SK-N-SH (cell line): Measurements from ENCODE around the gene GATA2. TPM values are rescaled to one million over a fixed set of nuclear protein-coding genes. Genes with fewer than 3 reads are reported as not detected.

Source experiments
- CTCF ChIA-PET: fragments of 300-600, 350-600 bp; formaldehyde crosslinking; extraction: SDS; loops from one replicate; lab custom pipeline; 2021; lab: Yijun Ruan, JAX
- POLR2A ChIA-PET: fragments of 350-600 bp; sonication (Branson Sonifier 250); formaldehyde crosslinking; extraction: SDS; loops from one replicate; lab custom pipeline; 2020; ENCODE audit warnings: antibody characterized with exemption, inconsistent platforms; lab: Yijun Ruan, JAX
- DNase-seq: peaks from one replicate; pipeline ENCODE4 v3.0.0; 2012
- H2AFZ ChIP-seq: fragments of 200-600 bp; sonication (generic); 2 replicates; pipeline ENCODE4 v1.8.1; 2016; ENCODE audit warnings: antibody characterized with exemption, mild to moderate bottlenecking, low read depth
- H3F3A ChIP-seq: fragments of 200-600 bp; sonication (generic); replicated peaks from 2 replicates; pipeline ENCODE3; 2016; ENCODE audit warnings: antibody characterized with exemption, mild to moderate bottlenecking; ENCODE audit not compliant: insufficient read depth
- H3K27ac ChIP-seq, 2 experiments: fragments of 200-500 bp in 1 of 2; fragments of 200-600 bp in 1 of 2; sonication (Bioruptor generic) in 1 of 2; sonication (generic), shearing (Covaris generic) in 1 of 2; 2 replicates each; pipeline versions ENCODE4 v1.5.1 to v1.6.1; 2014 to 2016; ENCODE audit warnings: low read depth in 2 of 2, inconsistent platforms in 1 of 2, low read length in 1 of 2, mild to moderate bottlenecking in 1 of 2, mixed read lengths in 1 of 2
- H3K27me3 ChIP-seq: fragments of 200-600 bp; sonication (generic), shearing (Covaris generic); 2 replicates; pipeline ENCODE4 v1.6.1; 2016; ENCODE audit warnings: mixed run types; ENCODE audit not compliant: insufficient read depth
- H3K36me3 ChIP-seq, 2 experiments: fragments of 200-500 bp in 1 of 2; fragments of 200-600 bp in 1 of 2; sonication (Bioruptor generic) in 1 of 2; sonication (generic) in 1 of 2; replicated peaks in 1 of 2; 2 replicates each; pipeline versions ENCODE3 to v1.5.1; 2014 to 2016; ENCODE audit warnings: low read length in 1 of 2, mild to moderate bottlenecking in 1 of 2; ENCODE audit not compliant: insufficient read depth in 2 of 2, control insufficient read depth in 1 of 2
- H3K4me1 ChIP-seq, 2 experiments: fragments of 200-500 bp in 1 of 2; fragments of 200-600 bp in 1 of 2; sonication (Bioruptor generic) in 1 of 2; sonication (generic), shearing (Covaris generic) in 1 of 2; 2 replicates each; pipeline versions ENCODE4 v1.5.1 to v1.6.1; 2014 to 2016; ENCODE audit warnings: low read depth in 1 of 2, low read length in 1 of 2, mixed run types in 1 of 2; ENCODE audit not compliant: insufficient read depth in 2 of 2, control insufficient read depth in 1 of 2
- H3K4me2 ChIP-seq: fragments of 200-600 bp; sonication (generic), shearing (Covaris generic); 2 replicates; pipeline ENCODE4 v1.6.1; 2017; ENCODE audit warnings: mixed run types
- H3K4me3 ChIP-seq, 2 experiments: fragments of 200-500 bp in 1 of 2; fragments of 200-600 bp in 1 of 2; sonication (Bioruptor generic) in 1 of 2; sonication (generic), shearing (Covaris generic) in 1 of 2; 2 replicates each; pipeline versions ENCODE4 v1.5.1 to v1.8.1; 2014 to 2016; ENCODE audit warnings: low read depth in 2 of 2, inconsistent platforms in 1 of 2, low read length in 1 of 2, mild to moderate bottlenecking in 1 of 2, mixed read lengths in 1 of 2, moderate library complexity in 1 of 2
- H3K79me2 ChIP-seq: fragments of 200-600 bp; sonication (generic); 2 replicates; pipeline ENCODE4 v1.8.1; 2017; ENCODE audit warnings: mild to moderate bottlenecking; ENCODE audit not compliant: insufficient read depth
- H3K9ac ChIP-seq: fragments of 200-600 bp; sonication (generic); 2 replicates; pipeline ENCODE4 v1.6.1; 2017; ENCODE audit warnings: mixed run types
- H3K9me2 ChIP-seq: fragments of 200-600 bp; sonication (generic); 2 replicates; pipeline ENCODE4 v1.6.1; 2017; ENCODE audit warnings: mixed run types
- H3K9me3 ChIP-seq: fragments of 200-600 bp; sonication (generic); 2 replicates; pipeline ENCODE4 v1.6.1; 2017; ENCODE audit warnings: mixed run types, mild to moderate bottlenecking, moderate library complexity
- H4K20me1 ChIP-seq: fragments of 200-600 bp; sonication (generic); 2 replicates; pipeline ENCODE4 v1.6.1; 2017; ENCODE audit warnings: mild to moderate bottlenecking, mixed run types; ENCODE audit not compliant: insufficient read depth
- EP300 ChIP-seq, 2 experiments: IDR thresholded peaks; 2 replicates each; pipeline versions ENCODE4 v1.4.0 to v1.6.1; 2012; ENCODE audit warnings: borderline replicate concordance in 1 of 2, low read depth in 1 of 2, low read length in 1 of 2
- FOSL2 ChIP-seq: IDR thresholded peaks from 2 replicates; pipeline ENCODE4 v1.4.0; 2012; ENCODE audit warnings: low read depth, mild to moderate bottlenecking, moderate library complexity, borderline replicate concordance
- GABPA ChIP-seq: IDR thresholded peaks from 2 replicates; pipeline ENCODE4 v1.4.0; 2012; ENCODE audit warnings: low read depth, mild to moderate bottlenecking
- GATA2 ChIP-seq: sonication (generic); formaldehyde crosslinking; IDR thresholded peaks from 2 replicates; pipeline ENCODE4 v1.5.0; 2020; ENCODE audit warnings: mild to moderate bottlenecking, missing genetic modification reagents
- IRF3 ChIP-seq: fragments of 150-350 bp; IDR thresholded peaks from 2 replicates; pipeline ENCODE4 v1.6.1; 2016; ENCODE audit warnings: mild to moderate bottlenecking, low read depth, low read length
- PBX3 ChIP-seq: IDR thresholded peaks from 2 replicates; pipeline ENCODE4; 2012
- RAD21 ChIP-seq: IDR thresholded peaks from 2 replicates; pipeline ENCODE4 v1.6.1; 2012; ENCODE audit warnings: mild to moderate bottlenecking, low read length
- RCOR1 ChIP-seq: fragments of 150-350 bp; IDR thresholded peaks from 2 replicates; pipeline ENCODE4 v1.6.1; 2017; ENCODE audit warnings: antibody characterized with exemption, low read length
- RFX5 ChIP-seq: IDR thresholded peaks from 2 replicates; pipeline ENCODE4 v1.6.1; 2012; ENCODE audit warnings: mild to moderate bottlenecking, improper control_type of control experiment, low read length
- TAF1 ChIP-seq: IDR thresholded peaks from 2 replicates; pipeline ENCODE4 v1.6.1; 2012; ENCODE audit warnings: low read depth, mild to moderate bottlenecking, low read length, moderate library complexity, borderline replicate concordance
- TEAD4 ChIP-seq: IDR thresholded peaks from 2 replicates; pipeline ENCODE4 v1.4.0; 2012; ENCODE audit warnings: mild to moderate bottlenecking, borderline replicate concordance; ENCODE audit not compliant: insufficient read depth
- ZBTB33 ChIP-seq: IDR thresholded peaks from 2 replicates; pipeline ENCODE4 v1.4.0; 2012; ENCODE audit warnings: low read depth, borderline replicate concordance
- WGBS: methylation state at CpG from one replicate; pipeline ENCODE4 v1.1.6; 2017; ENCODE audit warnings: low lambda C conversion rate; 5-methylcytosine and 5-hydroxymethylcytosine counted together
- polyA plus RNA-seq, 3 experiments: library from polyadenylated mRNA; depleted of rRNA; stranded (reverse); fragments of >200 nt; gene quantifications; 2 replicates each; pipeline ENCODE4 v1.2.3, GENCODE V29; 2012

Gene GATA2
- polyA plus RNA-seq, 1 of the 3 experiments (the other 2 are of a cell fraction): 5.5 TPM

GRCh38 chr3:128473180-128473519 lies 19.9 kb downstream of the GATA2 start:
- peak; percentile 62 for DNase-seq
- ChIA-PET CTCF (interaction anchor here (1.5 to 1.8 kb wide), 2 partner anchors 10 to 111 kb away, joined by 3 to 5 read pairs; no protein-coding TSS in a partner anchor), POLR2A (interaction anchor here (1.0 to 1.3 kb wide), 3 partner anchors 9 to 62 kb away, joined by 3 to 6 read pairs (median 3); no protein-coding TSS in a partner anchor)
- peak overlapping the region in 1 of 2 experiments; percentile 39; a peak in 2 of 4 replicates for H3K27ac ChIP-seq
- no peaks in the 10 kb centered on the region for H3F3A ChIP-seq
- WGBS: 72% methylated on average over 6 of the region's 6 CpGs
- H3K27me3 ChIP-seq: peaks cover 7% of the 10 kb centered on the region
- no peak overlapping the region for H3K4me3 ChIP-seq
- no peak overlapping the region for H3K4me2 ChIP-seq
- no peaks in the 10 kb centered on the region for H3K9me3 ChIP-seq
- no peaks in the 10 kb centered on the region for H4K20me1 ChIP-seq
- no peaks in the 10 kb centered on the region for H3K79me2 ChIP-seq
- no peaks in the 10 kb centered on the region for H3K36me3 ChIP-seq
- H3K9ac ChIP-seq: no peak overlapping the region
- TF ChIP-seq GATA2 (CRISPR knock-in tag) (no peak), FOSL2 (no peak), GABPA (no peak), ZBTB33 (no peak), RFX5 (no peak), RAD21 (no peak), RCOR1 (no peak), TAF1 (no peak), EP300 (IDR thresholded peaks at IDR 0.05; ENCODE audit: borderline replicate concordance in 1 of 2, low read depth in 1 of 2, low read length in 1 of 2) (no peak), TEAD4 (no peak), PBX3 (no peak), IRF3 (no peak)
- H3K4me1 ChIP-seq: peaks cover 0 to 63% of the 10 kb centered on the region in 2 experiments; a peak in 1 of 4 replicates
- H3K9me2 ChIP-seq: no peaks in the 10 kb centered on the region
- no peak overlapping the region for H2AFZ ChIP-seq
